Measurements from ENCODE around the gene ROR2.
"Not testable (repeated sequence)": the region's sequence is repeated elsewhere in the genome, so short reads cannot be mapped to it uniquely, and the experiment has no call there.

The ROR2 gene

DNA sequence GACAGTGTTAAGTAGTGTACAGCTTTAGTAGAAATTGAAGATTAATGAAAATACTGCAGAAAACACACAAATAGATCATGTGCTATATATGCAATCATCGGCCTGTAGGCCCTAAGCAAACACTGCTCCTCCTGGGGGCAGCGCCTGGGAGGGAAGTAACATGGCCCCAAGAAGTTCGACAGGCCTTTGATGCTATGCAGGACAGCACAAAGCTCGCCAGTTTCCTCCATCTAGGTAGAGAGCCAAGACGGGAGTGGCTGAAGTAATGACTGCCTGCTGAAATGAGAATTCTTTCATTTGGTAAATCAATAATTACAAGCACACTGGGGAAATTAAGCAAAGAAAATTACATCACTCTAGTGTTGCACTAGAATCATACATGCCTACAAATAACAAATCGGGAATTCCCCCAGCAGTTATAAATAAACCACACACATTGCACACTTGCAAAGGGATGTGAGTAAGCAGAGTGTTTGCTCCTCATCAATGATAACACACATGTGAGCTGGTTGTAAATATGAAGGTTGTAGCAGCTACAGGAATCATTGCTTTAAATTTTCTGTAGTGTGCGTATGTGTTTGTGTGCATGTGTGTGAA lies 306.4 kb downstream of the ROR2 start:
- DNase-seq (ENCODE audit: low read depth, low spot score): no peak

DNA sequence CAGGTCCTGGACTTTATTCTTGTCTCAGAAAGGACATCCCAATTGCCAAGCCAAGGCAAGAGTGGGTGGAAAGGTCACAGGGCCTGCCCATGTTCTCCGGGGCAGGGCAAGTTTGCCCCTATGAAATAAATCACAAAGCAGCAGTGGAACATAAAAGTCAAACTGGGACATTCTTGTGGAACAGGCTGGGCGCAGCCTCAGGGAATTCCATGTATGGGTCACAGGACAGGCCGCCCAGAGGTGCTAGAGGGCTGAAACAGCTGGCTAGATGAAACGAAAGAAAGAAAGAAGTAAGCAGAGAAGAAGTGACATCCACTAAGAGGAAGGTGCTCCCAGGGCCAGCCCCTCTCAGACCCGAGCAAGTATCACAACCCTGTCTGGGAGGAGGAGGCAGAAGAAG lies 307.3 kb downstream of the ROR2 start:
- no peak for DNase-seq (ENCODE audit: low read depth, low spot score)

DNA sequence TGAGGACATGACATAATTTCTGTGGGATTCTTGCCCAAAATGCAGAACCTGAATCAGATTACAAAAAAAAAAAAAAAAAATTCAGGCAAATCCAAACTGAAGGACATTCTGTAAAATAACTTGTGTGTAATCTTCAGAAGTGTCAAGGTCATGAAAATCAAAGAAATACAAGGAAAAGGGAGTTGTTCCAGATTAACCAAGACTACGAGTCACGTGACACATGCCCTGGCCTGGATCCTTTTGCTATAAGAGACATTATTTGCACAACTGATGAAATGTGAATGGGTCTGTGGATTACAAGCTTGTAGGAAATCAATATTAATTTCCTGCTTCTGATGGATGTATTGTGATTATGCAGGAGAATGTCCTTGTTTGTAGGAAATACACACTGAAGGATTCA lies 309.6 kb downstream of the ROR2 start:
- DNase-seq (ENCODE audit: low read depth, low spot score): no peak

DNA sequence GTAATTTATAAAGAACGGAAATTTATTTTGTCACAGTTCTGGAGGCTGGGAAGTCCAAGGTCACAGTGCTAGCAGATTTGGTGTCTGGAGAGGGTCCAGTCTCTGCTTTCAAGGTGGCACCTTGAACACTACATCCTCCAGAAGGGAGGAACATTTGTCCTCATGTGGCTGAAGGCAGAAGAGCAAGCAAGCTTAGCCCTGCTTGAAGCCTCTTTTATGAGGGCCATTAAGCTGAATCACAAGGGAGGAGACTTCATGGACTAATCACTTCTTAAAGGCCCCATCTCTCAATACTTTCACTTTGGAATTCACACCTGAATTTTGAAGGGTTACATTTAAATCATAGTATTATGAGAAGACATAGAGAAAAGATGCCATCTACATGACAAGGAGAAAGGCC lies 311.0 kb downstream of the ROR2 start:
- DNase-seq (ENCODE audit: low read depth, low spot score): no peak

DNA sequence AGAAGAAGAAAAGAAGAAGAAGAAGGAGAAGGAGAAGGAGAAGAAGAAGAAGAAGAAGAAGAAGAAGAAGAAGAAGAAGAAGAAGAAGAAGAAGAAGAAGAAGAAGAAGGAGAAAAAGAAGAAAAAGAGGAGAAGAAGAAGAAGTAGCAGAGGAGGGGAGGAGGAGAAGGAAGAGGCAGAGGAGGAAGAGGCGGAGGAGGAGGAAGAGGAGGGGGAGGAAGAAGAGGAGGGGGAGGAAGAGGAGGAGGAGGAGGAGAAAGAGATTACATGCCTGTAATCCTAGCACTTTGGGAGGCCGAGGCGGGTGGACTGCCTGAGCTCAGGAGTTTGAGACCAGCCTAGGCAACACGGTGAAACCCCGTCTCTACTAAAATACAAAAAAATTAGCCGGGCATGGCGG lies 315.2 kb downstream of the ROR2 start:
- not testable (repeated sequence) for DNase-seq (ENCODE audit: low read depth, low spot score)

DNA sequence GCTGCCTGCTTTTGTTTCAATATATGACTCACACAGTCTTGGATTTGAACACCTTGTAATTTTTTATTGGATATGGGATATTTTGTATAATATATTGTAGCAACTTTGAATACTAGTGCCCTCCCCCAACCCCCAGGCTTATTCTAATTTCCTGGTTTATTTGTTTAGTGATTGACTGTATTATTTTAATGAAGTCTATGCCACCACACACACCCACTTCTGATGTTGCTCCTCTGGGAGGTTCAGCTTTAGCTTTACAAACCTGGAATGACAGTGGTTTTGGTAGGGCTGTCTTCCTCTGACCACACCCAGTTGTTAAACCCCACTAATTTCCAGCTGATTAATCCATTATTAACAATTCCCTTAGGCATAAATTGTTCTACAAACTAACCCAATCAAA lies 320.3 kb downstream of the ROR2 start:
- DNase-seq (ENCODE audit: low read depth, low spot score): no peak

DNA sequence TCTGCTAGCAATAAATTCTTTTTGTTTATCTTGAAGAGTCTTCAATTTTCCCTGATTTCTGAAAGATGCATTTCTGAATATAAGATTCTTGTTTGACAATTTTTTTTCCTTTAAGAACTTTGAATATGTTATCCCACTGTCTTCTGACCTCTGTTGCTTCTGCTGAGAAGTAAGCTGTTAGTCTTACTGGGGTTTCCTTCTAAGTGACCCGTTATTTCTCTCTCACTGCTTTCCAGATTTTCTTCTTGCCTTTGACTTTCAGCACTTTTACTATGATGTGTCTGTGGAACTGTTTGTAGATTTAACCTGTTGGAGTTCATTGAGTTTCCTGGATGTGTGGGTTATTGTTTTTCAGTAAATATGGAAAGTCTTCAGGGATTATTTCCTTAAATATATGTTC lies 321.1 kb downstream of the ROR2 start:
- no peak for DNase-seq (ENCODE audit: low read depth, low spot score)

DNA sequence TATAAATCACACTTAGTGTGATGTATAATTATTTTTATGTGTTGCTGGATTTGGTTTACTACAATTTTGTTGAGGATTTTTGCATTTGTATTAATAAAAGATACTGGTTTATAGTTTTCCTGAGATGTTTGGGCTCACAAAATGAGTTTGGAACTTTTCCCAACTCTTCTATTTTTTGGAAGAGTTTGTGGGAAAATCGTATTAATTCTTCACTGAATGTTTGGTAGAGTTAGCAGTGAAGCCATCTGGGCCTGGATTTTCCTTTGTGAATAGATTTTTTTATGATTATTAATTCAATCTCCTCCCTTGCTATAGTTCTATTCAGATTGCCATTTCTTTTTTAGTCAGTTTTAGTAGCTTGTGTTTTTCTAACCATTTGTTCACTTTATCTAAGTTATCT lies 324.7 kb downstream of the ROR2 start:
- no peak for DNase-seq (ENCODE audit: low read depth, low spot score)

DNA sequence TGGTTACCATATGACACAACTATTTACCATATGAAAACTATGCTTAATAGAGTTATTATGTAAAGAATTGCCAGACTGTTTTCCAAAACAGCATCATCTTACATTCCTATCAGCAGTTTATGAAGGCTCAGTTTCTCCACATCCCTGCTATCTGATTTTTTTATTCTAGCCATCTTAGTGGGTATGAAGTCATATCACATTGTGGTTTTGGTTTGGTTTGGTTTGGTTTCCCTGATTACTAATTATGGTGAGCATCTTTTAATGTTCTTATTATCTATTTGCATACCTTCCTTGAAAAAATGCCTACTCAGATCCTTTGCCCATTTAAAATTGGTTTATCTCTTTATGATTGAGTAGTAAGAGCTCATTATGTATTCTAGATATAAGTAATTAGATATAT lies 327.0 kb downstream of the ROR2 start:
- no peak for DNase-seq (ENCODE audit: low read depth, low spot score)

DNA sequence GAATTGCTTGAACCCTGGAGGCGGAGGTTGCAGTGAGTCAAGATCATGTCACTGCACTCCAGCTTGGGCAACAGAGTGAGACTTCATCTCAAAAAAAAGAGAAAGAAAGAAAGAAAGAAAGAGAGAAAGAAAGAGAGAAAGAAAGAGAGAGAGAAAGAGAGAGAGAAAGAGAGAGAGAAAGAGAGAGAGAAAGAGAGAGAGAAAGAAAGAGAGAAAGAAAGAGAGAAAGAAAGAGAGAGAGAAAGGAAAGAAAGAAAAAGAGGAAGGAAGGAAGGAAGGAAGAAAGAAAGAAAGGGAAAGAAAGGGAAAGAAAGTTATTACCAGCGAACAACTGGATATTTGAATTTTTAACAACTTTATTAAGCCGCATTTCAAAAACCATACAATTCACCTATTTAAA lies 327.9 kb downstream of the ROR2 start:
- not testable (repeated sequence) for DNase-seq (ENCODE audit: low read depth, low spot score)

DNA sequence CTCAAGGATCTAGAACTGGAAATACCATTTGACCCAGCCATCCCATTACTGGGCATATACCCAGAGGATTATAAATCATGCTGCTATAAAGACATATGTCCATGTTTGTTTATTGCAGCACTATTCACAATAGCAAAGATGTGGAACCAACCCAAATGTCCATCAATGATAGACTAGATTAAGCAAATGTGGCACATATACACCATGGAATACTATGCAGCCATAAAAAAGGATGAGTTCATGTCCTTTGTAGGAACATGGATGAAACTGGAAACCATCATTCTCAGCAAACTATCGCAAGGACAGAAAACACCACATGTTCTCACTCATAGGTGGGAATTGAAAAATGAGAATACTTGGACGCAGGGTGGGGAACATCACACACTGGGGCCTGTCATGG lies 336.0 kb downstream of the ROR2 start:
- DNase-seq (ENCODE audit: low read depth, low spot score): not testable (repeated sequence)

DNA sequence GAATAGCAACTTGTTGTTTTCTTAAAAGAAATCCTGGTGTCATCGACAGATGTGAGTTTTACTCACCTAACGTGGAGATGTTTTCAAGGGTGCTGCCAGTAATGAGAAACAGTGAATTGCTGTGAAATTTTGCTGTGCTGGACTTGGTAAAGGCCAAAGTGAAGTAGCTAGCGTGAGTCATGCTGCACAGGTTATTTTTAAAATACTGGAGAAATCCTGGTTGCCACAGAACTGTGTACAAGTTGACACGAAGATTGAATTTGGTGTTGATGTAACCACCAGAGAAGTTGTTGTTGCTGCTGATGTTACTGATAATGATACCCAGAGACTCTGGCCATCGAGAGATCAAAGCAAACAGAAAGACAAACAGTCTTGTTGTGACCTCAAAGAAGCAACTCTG lies 338.4 kb downstream of the ROR2 start:
- peak; percentile 20 for DNase-seq (ENCODE audit: low read depth, low spot score)

DNA sequence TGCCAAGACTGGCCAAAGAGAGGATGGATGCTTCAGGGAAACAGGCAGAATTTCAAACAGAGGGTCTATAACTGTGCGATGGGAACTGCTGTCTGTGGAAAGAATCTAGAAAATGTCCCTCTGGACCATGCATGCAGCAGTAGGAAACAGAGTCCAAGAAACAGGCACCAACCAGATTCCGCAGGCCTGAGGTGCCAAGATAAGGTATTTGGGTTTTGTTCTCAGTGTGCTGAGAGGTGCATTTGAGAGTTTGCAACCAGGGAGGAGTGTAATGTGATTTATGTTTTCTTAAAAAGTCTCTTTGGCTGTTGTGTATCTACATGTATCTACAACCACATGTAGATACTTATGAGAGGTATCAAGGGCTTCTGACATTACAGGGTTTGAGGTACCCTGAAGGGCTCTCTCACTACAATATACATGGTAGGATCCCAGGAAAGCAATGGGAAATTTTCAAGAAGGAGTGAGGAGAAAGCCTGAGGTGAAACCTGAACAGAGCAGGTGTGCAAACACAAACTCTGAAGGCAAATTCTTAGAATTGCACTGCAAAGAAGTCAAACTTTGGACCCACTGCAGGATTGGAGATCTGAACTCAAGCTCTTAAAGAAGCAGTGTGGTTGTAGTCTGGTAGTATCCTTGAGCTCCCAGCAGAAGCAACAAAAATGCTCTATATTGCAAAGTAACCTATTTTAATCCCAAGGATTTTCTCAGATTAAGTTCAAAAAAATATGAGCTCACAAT lies 343.6 kb downstream of the ROR2 start:
- DNase-seq (ENCODE audit: low read depth, low spot score): no peak

DNA sequence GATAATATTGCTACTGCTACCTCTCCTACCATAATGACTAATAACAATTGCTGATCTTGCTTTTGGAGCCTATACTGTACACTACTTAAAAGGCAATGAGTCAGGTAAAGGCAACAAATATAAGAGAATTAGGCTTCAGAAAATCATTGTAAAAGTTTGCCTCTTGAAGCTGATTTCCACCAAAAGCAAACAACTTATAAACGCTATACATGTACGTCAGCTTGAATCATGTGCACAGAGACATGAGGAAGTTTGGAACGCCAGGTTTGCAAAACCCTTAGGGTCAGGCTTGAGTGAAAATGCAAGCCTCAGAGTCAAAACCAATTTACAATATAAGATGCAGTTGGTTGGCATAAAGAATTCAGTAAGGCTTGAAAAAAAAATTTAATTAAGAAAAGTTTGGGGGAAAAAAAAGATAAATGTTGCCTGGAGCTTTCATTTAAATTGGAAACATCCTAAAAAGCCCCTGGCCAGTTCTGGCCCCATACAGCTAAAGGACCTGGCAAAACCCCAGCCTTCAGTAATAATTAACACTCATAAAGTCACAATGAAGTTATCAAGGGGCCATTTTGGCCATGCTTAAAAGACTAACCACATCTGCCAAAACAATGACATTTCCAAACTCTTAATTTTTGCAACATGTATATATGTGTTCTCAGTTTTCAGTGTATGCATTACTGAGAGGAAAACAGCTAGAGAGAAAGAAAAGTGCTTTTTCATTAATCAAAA lies 345.4 kb downstream of the ROR2 start:
- DNase-seq (ENCODE audit: low read depth, low spot score): no peak

DNA sequence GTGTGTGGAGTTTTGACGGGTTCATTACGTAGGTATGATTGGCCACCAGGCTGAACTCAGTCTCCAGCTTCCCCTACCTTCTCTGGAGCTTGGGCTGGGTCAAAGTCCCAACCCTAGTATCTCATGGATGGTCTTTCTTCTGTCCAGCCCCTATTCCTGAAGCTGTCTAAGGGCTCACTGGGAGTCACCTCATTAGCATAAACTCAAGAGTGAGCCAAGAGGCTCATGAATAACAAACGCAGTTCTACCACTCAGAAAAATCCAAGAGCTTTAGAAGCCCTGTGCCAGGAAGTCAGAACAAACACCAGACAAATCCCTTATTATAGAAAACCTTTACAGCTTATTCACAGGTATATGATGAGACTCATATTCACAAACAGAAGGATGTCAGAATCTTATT lies 346.1 kb downstream of the ROR2 start:
- peak; percentile 23 for DNase-seq (ENCODE audit: low read depth, low spot score)

DNA sequence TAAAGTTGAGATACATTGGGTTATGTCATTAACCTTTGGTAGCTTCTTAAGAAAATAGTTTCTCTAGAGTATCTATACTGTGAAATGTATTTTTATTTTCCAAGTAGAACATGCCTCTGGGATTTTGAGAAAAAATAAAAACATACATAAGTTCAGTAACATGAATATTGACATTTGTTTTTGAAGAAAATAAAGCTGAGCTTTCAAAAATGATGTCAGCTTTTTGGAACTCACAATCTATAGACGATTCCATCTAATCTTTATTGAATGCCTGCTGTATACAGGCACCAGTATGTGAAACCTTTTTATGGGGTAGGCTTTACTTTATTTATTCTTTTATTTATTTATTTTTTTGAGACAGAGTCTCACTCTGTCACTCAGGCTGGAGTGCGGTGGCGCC lies 350.5 kb downstream of the ROR2 start:
- DNase-seq (ENCODE audit: low read depth, low spot score): no peak

DNA sequence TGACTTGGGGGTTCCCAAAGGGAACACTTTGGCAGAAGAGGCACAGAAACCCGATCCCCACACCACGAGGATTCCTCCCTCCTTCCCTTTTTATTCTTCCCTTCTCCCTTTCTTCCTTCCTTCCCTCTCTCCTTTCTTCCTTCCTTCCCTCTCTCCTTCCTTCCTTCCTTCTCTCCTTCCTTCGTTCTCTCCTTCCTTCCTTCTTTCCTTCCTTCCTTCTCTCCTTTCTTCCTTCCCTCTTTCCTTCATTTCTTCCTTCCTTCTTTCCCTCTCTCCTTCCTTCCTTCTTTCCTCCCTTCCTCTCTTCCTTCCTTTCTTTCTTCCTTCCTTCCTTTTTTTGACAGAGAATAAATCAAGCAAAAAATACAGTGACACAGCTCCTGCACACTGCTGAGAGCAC lies 358.4 kb downstream of the ROR2 start:
- no peak for DNase-seq (ENCODE audit: low read depth, low spot score)

DNA sequence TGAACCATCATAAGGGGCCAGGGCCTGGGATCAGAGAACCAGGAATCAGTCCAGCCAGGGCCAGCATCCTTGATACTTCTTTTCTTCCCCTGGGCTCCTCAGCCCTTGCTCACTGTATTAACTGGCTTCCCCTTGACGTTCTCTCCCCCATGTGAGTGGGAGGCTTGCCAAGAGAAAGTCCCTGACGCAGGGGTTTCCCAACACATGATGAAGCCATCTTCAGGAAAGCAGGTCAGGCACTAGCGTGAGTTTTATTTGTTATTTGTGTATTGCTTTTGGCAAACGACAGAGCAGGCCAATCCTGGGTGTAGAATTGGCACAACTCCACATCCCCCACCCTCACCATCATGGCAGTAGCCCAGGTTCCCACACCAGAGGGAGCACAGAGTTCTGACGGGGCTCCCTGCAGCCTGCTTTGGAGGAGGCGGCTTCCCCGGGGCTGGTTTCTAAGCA lies 360.9 kb downstream of the ROR2 start:
- DNase-seq (ENCODE audit: low read depth, low spot score): peak; percentile 62

DNA sequence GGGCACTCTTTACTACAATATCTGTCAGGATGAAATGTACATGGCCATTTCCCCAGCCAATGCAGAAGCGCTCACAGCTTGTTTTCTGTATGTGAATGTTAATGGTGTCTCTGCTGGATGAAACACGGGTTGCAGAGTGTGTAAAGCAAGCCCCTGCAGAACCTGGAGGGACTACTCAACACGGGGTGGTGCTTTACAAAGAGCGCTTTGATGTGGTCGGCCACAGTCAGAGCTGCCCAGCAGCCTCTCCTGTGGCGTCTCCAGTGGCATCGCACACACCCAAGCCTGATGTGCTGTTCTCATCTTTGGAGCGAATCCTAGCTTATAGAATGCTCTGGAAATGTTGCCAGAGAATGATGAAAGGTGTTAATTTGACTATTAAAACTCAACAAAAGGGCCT lies 363.7 kb downstream of the ROR2 start:
- DNase-seq (ENCODE audit: low read depth, low spot score): no peak

DNA sequence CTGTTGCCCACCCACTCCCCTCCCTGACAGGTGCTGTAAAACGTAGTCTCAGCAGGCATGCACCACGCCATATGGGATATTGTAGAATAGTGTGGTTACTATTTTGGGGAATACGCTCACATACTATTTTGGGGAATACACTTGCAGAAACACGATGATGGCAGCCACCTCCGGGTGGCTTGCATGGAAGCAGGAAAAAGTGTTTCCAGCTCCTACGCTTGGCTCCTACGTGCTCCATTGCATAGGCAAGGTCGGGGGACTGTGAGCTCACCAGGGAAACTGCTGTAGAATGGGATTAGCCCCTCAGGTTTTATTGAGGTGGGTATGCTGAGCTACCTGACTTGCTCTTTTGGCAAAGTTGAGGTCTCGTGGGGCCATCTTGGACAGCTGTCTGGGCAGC lies 366.1 kb downstream of the ROR2 start:
- DNase-seq (ENCODE audit: low read depth, low spot score): no peak

DNA sequence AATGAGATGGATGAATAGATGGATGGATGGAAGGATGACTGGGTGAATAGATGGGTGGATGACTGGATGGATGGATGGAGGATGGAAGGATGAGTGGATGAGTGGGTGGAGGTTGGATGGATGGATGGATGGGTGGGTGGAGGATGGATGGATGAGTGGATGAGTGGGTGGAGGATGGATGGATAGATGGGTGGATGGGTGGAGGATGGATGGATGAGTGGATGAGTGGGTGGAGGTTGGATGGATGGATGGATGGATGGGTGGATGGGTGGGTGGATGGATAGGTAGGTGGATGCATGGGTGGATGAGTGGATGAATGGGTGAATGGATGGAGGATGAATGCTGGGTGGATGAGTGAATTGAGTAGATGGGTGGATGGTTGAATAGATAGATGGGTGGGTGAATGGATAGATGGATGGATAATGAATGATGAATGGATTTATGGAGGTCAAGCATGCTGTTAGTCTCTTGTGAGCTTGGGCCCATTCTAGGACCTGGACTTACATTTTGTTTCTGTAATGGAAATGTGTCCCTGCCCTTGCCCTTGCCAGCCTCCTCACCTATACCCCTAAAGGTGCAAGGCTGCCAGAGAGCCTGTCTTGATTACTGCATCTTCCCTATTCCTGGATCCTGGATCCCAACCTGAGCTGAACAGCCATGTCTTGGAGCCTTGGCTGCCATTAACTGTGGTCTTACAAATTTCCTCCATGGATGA lies 366.7 kb downstream of the ROR2 start:
- DNase-seq (ENCODE audit: low read depth, low spot score): no peak

DNA sequence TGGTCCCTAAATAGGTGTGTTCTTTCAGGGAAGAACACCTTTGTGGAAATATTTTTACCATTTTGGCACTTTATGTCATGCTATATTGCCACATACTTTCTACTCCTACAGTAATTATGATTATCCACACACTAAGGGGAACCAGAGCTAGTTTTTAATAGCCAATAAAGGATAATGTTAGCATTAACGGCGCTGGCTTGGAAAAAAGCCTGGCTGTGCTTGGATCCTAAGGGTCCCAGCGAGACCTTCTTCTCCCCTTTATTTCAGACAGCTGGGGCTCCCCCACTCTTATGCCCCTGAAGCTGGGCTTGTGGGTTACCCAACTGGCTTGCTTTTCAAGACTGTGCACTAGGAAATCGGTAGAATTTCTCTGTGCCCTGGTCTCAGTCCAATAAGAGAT lies 367.8 kb downstream of the ROR2 start:
- no peak for DNase-seq (ENCODE audit: low read depth, low spot score)
